Transverse colon (tissue), 3 donors: ENCODE data around the gene SPATA45.

Experiments
- EP300 ChIP-seq: sonication (generic); formaldehyde crosslinking; IDR thresholded peaks from one replicate; pipeline ENCODE4 v1.6.1; 2017; ENCODE audit warnings: antibody characterized with exemption, low read depth
- POLR2AphosphoS5 ChIP-seq, 3 donors: sonication (generic); formaldehyde crosslinking; IDR thresholded peaks; one replicate each; pipeline ENCODE4 v1.6.1; 2016; ENCODE audit warnings: antibody characterized with exemption in 3 of 3

DNA sequence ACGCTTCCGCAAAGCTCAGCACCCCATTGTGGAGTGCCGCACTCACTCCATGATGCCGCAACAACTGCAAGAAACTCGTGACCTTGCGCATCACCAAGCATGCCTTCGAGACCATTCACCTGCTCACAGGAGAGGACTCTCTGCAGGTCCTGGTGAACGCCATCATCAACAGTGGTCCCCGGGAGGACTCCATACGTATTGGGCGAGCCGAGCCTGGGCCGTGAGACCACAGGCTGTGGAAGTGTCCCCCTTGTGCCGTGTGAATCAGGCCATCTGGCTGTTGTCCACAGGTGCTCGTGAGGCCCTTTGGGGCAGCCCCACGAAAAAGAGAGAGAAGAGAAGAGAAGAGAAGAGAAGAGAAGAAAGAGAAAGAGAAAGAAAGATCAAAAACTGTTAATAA, 23.2 kb downstream of the SPATA45 start:
- TF ChIP-seq EP300 (no peak), POLR2AphosphoS5 (IDR thresholded peaks at IDR 0.05) (no peak)
